ENCODE results near the gene FBP1. TPM values are rescaled to one million over a fixed set of nuclear protein-coding genes. Genes with fewer than 3 reads are reported as not detected.

The FBP1 gene
- total RNA-seq, 4 donors from 2014 or later: 0.99 to 12.1 (median 6.6) TPM

GRCh38 chr9:94654165-94654894 lies 15.0 kb upstream of the FBP1 start:
- 83 to 89% methylated on average over 10 of the region's 10 CpGs for WGBS, 2 donors
- intact Hi-C loops (cut with DNase I; ENCODE audit: low total_unique reads): no loop called here
- no peak for TF ChIP-seq POLR2A (IDR thresholded peaks at IDR 0.05)
- TF ChIP-seq CTCF (IDR thresholded peaks at IDR 0.05): no peak
- H3K4me3 ChIP-seq (ENCODE audit: low read depth, poor library complexity, severe bottlenecking): no peak overlapping the region
- DNase-seq (ENCODE audit: low spot score in 2 of 2): no peak

- WGBS, 2 donors: 95 to 98% methylated on average over 4 of the region's 4 CpGs
- no peak for TF ChIP-seq CTCF (IDR thresholded peaks at IDR 0.05)
- TF ChIP-seq POLR2A (IDR thresholded peaks at IDR 0.05): no peak
- intact Hi-C loops (cut with DNase I; ENCODE audit: low total_unique reads): no loop called here
- DNase-seq (ENCODE audit: low spot score in 2 of 2): no peak
- no peak overlapping the region for H3K4me3 ChIP-seq (ENCODE audit: low read depth, poor library complexity, severe bottlenecking)
Measured at GRCh38 chr9:94650949-94651348, 11.6 kb upstream of the FBP1 start.

- TF ChIP-seq POLR2A (IDR thresholded peaks at IDR 0.05) (no peak), CTCF (IDR thresholded peaks at IDR 0.05) (no peak)
- WGBS, 2 donors: 60 to 61% methylated on average over 12 of the region's 12 CpGs
- H3K4me3 ChIP-seq (ENCODE audit: low read depth, poor library complexity, severe bottlenecking): no peak overlapping the region
- DNase-seq (ENCODE audit: low spot score in 2 of 2): no peak
- intact Hi-C loops (cut with DNase I; ENCODE audit: low total_unique reads): no loop called here
Measured at GRCh38 chr9:94649100-94649819, 9.9 kb upstream of the FBP1 start.

GRCh38 chr9:94648185-94648584 lies 8.9 kb upstream of the FBP1 start:
- intact Hi-C loops (cut with DNase I; ENCODE audit: low total_unique reads): no loop called here
- no peak overlapping the region for H3K4me3 ChIP-seq (ENCODE audit: low read depth, poor library complexity, severe bottlenecking)
- TF ChIP-seq POLR2A (IDR thresholded peaks at IDR 0.05) (no peak), CTCF (IDR thresholded peaks at IDR 0.05) (no peak)
- DNase-seq (ENCODE audit: low spot score in 2 of 2): no peak
- WGBS, 2 donors: 94 to 97% methylated on average over 2 of the region's 2 CpGs

GRCh38 chr9:94645901-94646300 lies 6.6 kb upstream of the FBP1 start:
- DNase-seq (ENCODE audit: low spot score in 2 of 2): no peak
- no peak overlapping the region for H3K4me3 ChIP-seq (ENCODE audit: low read depth, poor library complexity, severe bottlenecking)
- TF ChIP-seq CTCF (IDR thresholded peaks at IDR 0.05): no peak
- no peak for TF ChIP-seq POLR2A (IDR thresholded peaks at IDR 0.05)
- 57 to 69% methylated on average over 6 of the region's 6 CpGs for WGBS, 2 donors
- intact Hi-C loops (cut with DNase I; ENCODE audit: low total_unique reads): no loop called here

All from lower leg skin (tissue), 4 donors.